Calu3 (cell line): ENCODE measurements around the gene CD300LG. TPM values are rescaled to one million over a fixed set of nuclear protein-coding genes. Genes with fewer than 3 reads are reported as not detected.

Source experiments
- BruUV-seq: library from RNA; stranded (reverse); fragments of 400-500 nt; replicated peaks from 2 replicates; lab custom pipeline; 2021; lab: Mats Ljungman, UMichigan
- CTCF ChIA-PET: fragments of 300-600 bp; sonication (Branson Sonifier 250); formaldehyde crosslinking; loops from one replicate; lab custom pipeline; 2022; ENCODE audit warnings: antibody characterized with exemption; lab: Charles Lee
- DNase-seq: peaks from one replicate; pipeline ENCODE4 v3.0.0; 2022
- H3K27ac Mint-ChIP-seq: one replicate; pipeline ENCODE4 v1.8.0; 2022; ENCODE audit warnings: mixed read lengths; ENCODE audit not compliant: unreplicated experiment
- H3K27me3 Mint-ChIP-seq: one replicate; pipeline ENCODE4 v1.8.0; 2022; ENCODE audit warnings: mixed read lengths; ENCODE audit not compliant: unreplicated experiment
- H3K36me3 Mint-ChIP-seq: one replicate; pipeline ENCODE4 v1.8.0; 2022; ENCODE audit warnings: mild to moderate bottlenecking, moderate library complexity, mixed read lengths; ENCODE audit not compliant: insufficient read depth, unreplicated experiment
- H3K4me1 Mint-ChIP-seq: one replicate; pipeline ENCODE4 v1.8.0; 2022; ENCODE audit warnings: mild to moderate bottlenecking, low read depth, mixed read lengths; ENCODE audit not compliant: unreplicated experiment
- H3K4me3 Mint-ChIP-seq: one replicate; pipeline ENCODE4 v1.8.0; 2022; ENCODE audit warnings: mild to moderate bottlenecking, low read depth, moderate library complexity, mixed read lengths; ENCODE audit not compliant: unreplicated experiment
- H3K9me3 Mint-ChIP-seq: one replicate; pipeline ENCODE4 v1.8.0; 2022; ENCODE audit warnings: low read depth, mixed read lengths; ENCODE audit not compliant: unreplicated experiment
- intact Hi-C: fragments of 100-400 bp; cut with micrococcal nuclease; formaldehyde crosslinking; loops from one replicate; pipeline ENCODE4 v1.10.0; 2022; ENCODE audit not compliant: unreplicated experiment
- total RNA-seq: library from RNA; stranded (reverse); gene quantifications from 2 replicates; pipeline ENCODE4 v1.2.3, GENCODE V29; 2022
- TF ChIP-seq, protein P1 (sequence below): fragments of 200-600 bp; IDR thresholded peaks from one replicate; pipeline ENCODE4 v1.8.0; 2022; ENCODE audit warnings: antibody characterized with exemption; ENCODE audit not compliant: unreplicated experiment

Gene CD300LG
- total RNA-seq, 1 experiment from 2014 or later: not detected

GRCh38 chr17:43829738-43830137 is 17.2 kb upstream of the CD300LG start:
- DNase-seq: no peak
- intact Hi-C loops: no loop called here
- peaks cover 15% of the 10 kb centered on the region for H3K4me1 Mint-ChIP-seq
- CTCF ChIA-PET: interaction anchor here (0.5 to 0.6 kb wide), 2 partner anchors 113 to 416 kb away, joined by 3 to 5 read pairs; no protein-coding TSS in a partner anchor
- H3K27ac Mint-ChIP-seq: no peak overlapping the region
- TF ChIP-seq, protein P1, sequence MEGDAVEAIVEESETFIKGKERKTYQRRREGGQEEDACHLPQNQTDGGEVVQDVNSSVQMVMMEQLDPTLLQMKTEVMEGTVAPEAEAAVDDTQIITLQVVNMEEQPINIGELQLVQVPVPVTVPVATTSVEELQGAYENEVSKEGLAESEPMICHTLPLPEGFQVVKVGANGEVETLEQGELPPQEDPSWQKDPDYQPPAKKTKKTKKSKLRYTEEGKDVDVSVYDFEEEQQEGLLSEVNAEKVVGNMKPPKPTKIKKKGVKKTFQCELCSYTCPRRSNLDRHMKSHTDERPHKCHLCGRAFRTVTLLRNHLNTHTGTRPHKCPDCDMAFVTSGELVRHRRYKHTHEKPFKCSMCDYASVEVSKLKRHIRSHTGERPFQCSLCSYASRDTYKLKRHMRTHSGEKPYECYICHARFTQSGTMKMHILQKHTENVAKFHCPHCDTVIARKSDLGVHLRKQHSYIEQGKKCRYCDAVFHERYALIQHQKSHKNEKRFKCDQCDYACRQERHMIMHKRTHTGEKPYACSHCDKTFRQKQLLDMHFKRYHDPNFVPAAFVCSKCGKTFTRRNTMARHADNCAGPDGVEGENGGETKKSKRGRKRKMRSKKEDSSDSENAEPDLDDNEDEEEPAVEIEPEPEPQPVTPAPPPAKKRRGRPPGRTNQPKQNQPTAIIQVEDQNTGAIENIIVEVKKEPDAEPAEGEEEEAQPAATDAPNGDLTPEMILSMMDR: no peak
- H3K36me3 Mint-ChIP-seq: peaks cover 47% of the 10 kb centered on the region
- BruUV-seq: no TSS peak
- no peak overlapping the region for H3K4me3 Mint-ChIP-seq
- no peaks in the 10 kb centered on the region for H3K9me3 Mint-ChIP-seq
- H3K27me3 Mint-ChIP-seq: peaks cover 8% of the 10 kb centered on the region

- H3K36me3 Mint-ChIP-seq: peaks cover 47% of the 10 kb centered on the region
- TF ChIP-seq, protein P1: no peak
- H3K9me3 Mint-ChIP-seq: no peaks in the 10 kb centered on the region
- CTCF ChIA-PET: no interaction called here
- H3K27me3 Mint-ChIP-seq: peaks cover 8% of the 10 kb centered on the region
- no peak for DNase-seq
- H3K4me3 Mint-ChIP-seq: no peak overlapping the region
- H3K27ac Mint-ChIP-seq: no peak overlapping the region
- H3K4me1 Mint-ChIP-seq: peaks cover 15% of the 10 kb centered on the region
- BruUV-seq: no TSS peak
- intact Hi-C loops: no loop called here
These were observed 16.4 kb upstream of the CD300LG start for GRCh38 chr17:43830510-43831140.

GRCh38 chr17:43831633-43832032 is 15.3 kb upstream of the CD300LG start:
- Mint-ChIP-seq H3K4me1 (peaks cover 15% of the 10 kb centered on the region), H3K36me3 (peaks cover 47% of the 10 kb centered on the region), H3K4me3 (peak overlapping the region; percentile 75), H3K27ac (no peak overlapping the region), H3K9me3 (no peaks in the 10 kb centered on the region), H3K27me3 (peaks cover 8% of the 10 kb centered on the region)
- CTCF ChIA-PET: interaction anchor here (1.3 kb wide), 1 partner anchor 15 kb away, joined by 5 read pairs; the partner anchor contains the start of gene CD300LG
- BruUV-seq: no TSS peak
- TF ChIP-seq, protein P1: no peak
- intact Hi-C loops: no loop called here
- DNase-seq: no peak

GRCh38 chr17:43832168-43832975 is 14.6 kb upstream of the CD300LG start:
- TF ChIP-seq, protein P1: no peak
- Mint-ChIP-seq H3K9me3 (no peaks in the 10 kb centered on the region), H3K27me3 (peaks cover 8% of the 10 kb centered on the region), H3K36me3 (peaks cover 40% of the 10 kb centered on the region), H3K27ac (peak overlapping the region; percentile 69), H3K4me3 (peak overlapping the region; percentile 75), H3K4me1 (peaks cover 15% of the 10 kb centered on the region)
- DNase-seq: peak; percentile 71
- TSS peak; percentile 47 for BruUV-seq
- intact Hi-C loops: no loop called here
- CTCF ChIA-PET: interaction anchor here (1.3 kb wide), 1 partner anchor 14 kb away, joined by 5 read pairs; the partner anchor contains the start of gene CD300LG
